Measurements from ENCODE around the gene TBC1D22A. TPM values are rescaled to one million over a fixed set of nuclear protein-coding genes. Genes with fewer than 3 reads are reported as not detected.

TBC1D22A gene
- total RNA-seq, 1 donor from 2014 or later: 10.6 TPM

DNA sequence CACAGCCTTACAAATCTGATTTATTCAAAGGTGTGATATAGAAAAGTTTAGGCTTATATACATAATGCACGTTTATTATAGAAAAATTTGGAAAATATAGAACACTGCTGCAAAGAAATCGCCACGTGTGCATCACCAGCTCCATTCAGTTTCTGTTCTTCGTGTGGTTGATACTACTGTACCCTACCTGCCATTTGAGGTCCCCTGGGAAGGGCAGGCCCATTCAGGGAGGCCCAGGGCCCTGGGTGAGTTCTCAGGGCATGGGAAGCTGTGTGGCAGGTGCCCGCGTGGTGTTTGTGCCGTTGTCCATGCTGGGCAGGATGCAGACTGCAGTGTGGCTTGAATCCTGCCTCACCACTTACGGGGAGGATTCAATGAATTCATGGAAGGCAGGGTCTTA, 60.8 kb downstream of the TBC1D22A start:
- Mint-ChIP-seq H3K9me3 (peaks cover 12% of the 10 kb centered on the region), H3K4me1 (no peaks in the 10 kb centered on the region), H3K27me3 (ENCODE audit: insufficient read depth, low read depth) (peaks cover 10% of the 10 kb centered on the region), H3K27ac (no peak overlapping the region), H3K36me3 (peaks cover 34% of the 10 kb centered on the region), H3K4me3 (no peak overlapping the region)
- H3F3A ChIP-seq (ENCODE audit: low read depth): no peaks in the 10 kb centered on the region
- H2AFZ ChIP-seq (replicated peaks): no peak overlapping the region
- TF ChIP-seq, protein P1, sequence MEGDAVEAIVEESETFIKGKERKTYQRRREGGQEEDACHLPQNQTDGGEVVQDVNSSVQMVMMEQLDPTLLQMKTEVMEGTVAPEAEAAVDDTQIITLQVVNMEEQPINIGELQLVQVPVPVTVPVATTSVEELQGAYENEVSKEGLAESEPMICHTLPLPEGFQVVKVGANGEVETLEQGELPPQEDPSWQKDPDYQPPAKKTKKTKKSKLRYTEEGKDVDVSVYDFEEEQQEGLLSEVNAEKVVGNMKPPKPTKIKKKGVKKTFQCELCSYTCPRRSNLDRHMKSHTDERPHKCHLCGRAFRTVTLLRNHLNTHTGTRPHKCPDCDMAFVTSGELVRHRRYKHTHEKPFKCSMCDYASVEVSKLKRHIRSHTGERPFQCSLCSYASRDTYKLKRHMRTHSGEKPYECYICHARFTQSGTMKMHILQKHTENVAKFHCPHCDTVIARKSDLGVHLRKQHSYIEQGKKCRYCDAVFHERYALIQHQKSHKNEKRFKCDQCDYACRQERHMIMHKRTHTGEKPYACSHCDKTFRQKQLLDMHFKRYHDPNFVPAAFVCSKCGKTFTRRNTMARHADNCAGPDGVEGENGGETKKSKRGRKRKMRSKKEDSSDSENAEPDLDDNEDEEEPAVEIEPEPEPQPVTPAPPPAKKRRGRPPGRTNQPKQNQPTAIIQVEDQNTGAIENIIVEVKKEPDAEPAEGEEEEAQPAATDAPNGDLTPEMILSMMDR (IDR thresholded peaks at IDR 0.05): no peak
- no peak for TF ChIP-seq EZH2phosphoT487 (IDR thresholded peaks at IDR 0.05)
- no peak for TF ChIP-seq EZH2 (IDR thresholded peaks at IDR 0.05)
- H3K4me1 ChIP-seq: no peaks in the 10 kb centered on the region
- no peaks in the 10 kb centered on the region for H4K20me1 ChIP-seq (ENCODE audit: low read depth)
- H3K27me3 ChIP-seq: no peaks in the 10 kb centered on the region
- H3K36me3 ChIP-seq: no peaks in the 10 kb centered on the region
- no peak for DNase-seq (ENCODE audit: low spot score)
- no peaks in the 10 kb centered on the region for H3K9me3 ChIP-seq (ENCODE audit: low read depth)
- H3K27ac ChIP-seq: no peak overlapping the region
- peaks cover 30% of the 10 kb centered on the region for H3K79me2 ChIP-seq (ENCODE audit: low read depth)
- no peak overlapping the region for H3K4me3 ChIP-seq
- H3K9ac ChIP-seq: no peak overlapping the region
- no peak overlapping the region for H3K4me2 ChIP-seq

DNA sequence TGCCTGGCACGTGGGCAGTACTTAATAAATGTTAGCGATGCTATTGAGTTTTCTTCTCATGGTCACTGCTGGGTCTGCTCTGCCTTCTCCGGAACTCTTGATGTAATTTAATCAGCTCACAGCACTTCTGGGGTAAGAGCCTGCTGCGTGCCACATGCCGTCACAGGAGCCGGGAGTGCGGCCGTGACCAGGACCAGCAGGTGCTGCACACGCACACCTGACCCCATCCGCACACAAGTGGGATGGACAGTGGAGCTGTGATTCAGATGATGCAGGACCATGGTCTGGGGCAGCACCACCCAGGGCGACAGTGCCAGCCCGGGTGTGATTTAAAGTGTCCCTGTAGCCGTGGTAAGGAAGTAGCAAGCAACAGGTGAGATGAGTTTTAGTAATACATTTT, 61.2 kb downstream of the TBC1D22A start:
- no peaks in the 10 kb centered on the region for H3K4me1 Mint-ChIP-seq
- no peak for TF ChIP-seq EZH2 (IDR thresholded peaks at IDR 0.05)
- no peak for TF ChIP-seq EZH2phosphoT487 (IDR thresholded peaks at IDR 0.05)
- TF ChIP-seq, protein P1 (IDR thresholded peaks at IDR 0.05): no peak
- peaks cover 12% of the 10 kb centered on the region for H3K9me3 Mint-ChIP-seq

DNA sequence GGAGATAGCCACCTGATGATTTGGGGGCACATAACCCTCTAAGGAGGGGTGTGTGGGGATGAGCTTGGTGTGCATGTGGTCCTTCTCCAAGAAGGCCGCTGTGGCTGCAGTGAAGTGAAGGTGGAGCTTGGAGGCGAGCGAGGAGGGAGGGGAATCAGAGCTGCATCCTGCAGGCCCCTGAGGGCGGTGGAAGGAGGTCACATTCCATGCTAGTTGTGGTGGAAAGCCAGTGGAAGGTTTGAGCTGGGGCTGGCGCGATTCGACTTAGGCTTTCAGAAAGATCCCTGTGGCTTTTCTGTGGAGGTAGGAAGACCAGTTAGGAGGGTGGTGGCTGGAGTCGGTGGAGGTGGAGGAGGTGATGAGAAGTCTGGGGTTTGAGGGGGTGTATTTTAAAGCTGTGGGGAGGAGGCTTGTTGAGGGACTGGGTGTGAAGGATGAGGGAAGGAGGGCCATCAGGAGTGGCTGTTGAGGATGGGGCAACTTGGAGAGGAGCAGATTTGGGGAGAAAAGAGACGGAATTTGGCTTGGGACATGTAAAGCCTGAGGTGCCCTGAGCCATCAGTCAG, 62.0 kb downstream of the TBC1D22A start:
- no peak for DNase-seq (ENCODE audit: low spot score)
- no peaks in the 10 kb centered on the region for H3K4me1 ChIP-seq
- no peak overlapping the region for H3K9ac ChIP-seq
- no peak overlapping the region for H3K4me3 Mint-ChIP-seq
- no peaks in the 10 kb centered on the region for H3K36me3 ChIP-seq
- peaks cover 10% of the 10 kb centered on the region for H3K27me3 Mint-ChIP-seq (ENCODE audit: insufficient read depth, low read depth)
- H3K4me3 ChIP-seq: no peak overlapping the region
- H3K36me3 Mint-ChIP-seq: peaks cover 43% of the 10 kb centered on the region
- peaks cover 12% of the 10 kb centered on the region for H3K9me3 Mint-ChIP-seq
- TF ChIP-seq EZH2 (IDR thresholded peaks at IDR 0.05) (no peak), EZH2phosphoT487 (IDR thresholded peaks at IDR 0.05) (no peak)
- TF ChIP-seq, protein P1 (IDR thresholded peaks at IDR 0.05): no peak
- no peak overlapping the region for H3K27ac ChIP-seq
- H2AFZ ChIP-seq (replicated peaks): no peak overlapping the region
- H3K4me2 ChIP-seq: no peak overlapping the region
- H3K4me1 Mint-ChIP-seq: no peaks in the 10 kb centered on the region
- H3K27me3 ChIP-seq: no peaks in the 10 kb centered on the region
- H3K79me2 ChIP-seq (ENCODE audit: low read depth): peaks cover 19% of the 10 kb centered on the region
- no peaks in the 10 kb centered on the region for H3F3A ChIP-seq (ENCODE audit: low read depth)
- no peaks in the 10 kb centered on the region for H3K9me3 ChIP-seq (ENCODE audit: low read depth)
- H4K20me1 ChIP-seq (ENCODE audit: low read depth): no peaks in the 10 kb centered on the region
- peak overlapping the region; percentile 62 for H3K27ac Mint-ChIP-seq

More for the DNA sequence above, 61.2 kb downstream of the TBC1D22A start:
- DNase-seq (ENCODE audit: low spot score): no peak
- no peaks in the 10 kb centered on the region for H3F3A ChIP-seq (ENCODE audit: low read depth)
- no peaks in the 10 kb centered on the region for H3K27me3 ChIP-seq
- no peak overlapping the region for H3K27ac ChIP-seq
- H4K20me1 ChIP-seq (ENCODE audit: low read depth): no peaks in the 10 kb centered on the region
- H3K79me2 ChIP-seq (ENCODE audit: low read depth): peaks cover 26% of the 10 kb centered on the region
- no peaks in the 10 kb centered on the region for H3K9me3 ChIP-seq (ENCODE audit: low read depth)
- no peak overlapping the region for H3K4me2 ChIP-seq
- no peak overlapping the region for H3K4me3 Mint-ChIP-seq
- no peaks in the 10 kb centered on the region for H3K36me3 ChIP-seq
- H3K27ac Mint-ChIP-seq: no peak overlapping the region
- no peak overlapping the region for H3K9ac ChIP-seq
- H3K4me1 ChIP-seq: no peaks in the 10 kb centered on the region
- peaks cover 38% of the 10 kb centered on the region for H3K36me3 Mint-ChIP-seq
- H3K4me3 ChIP-seq: no peak overlapping the region
- H2AFZ ChIP-seq (replicated peaks): no peak overlapping the region
- H3K27me3 Mint-ChIP-seq (ENCODE audit: insufficient read depth, low read depth): peaks cover 10% of the 10 kb centered on the region

Measured in neural progenitor cell (in vitro differentiated cells).